Activated CD4-positive, alpha-beta T cell treated with anti-CD3 and anti-CD28 coated beads for 36 hours (primary cell): Measurements from ENCODE around the gene ZBTB4. TPM values are rescaled to one million over a fixed set of nuclear protein-coding genes. Genes with fewer than 3 reads are reported as not detected.
"Not testable (repeated sequence)": the region's sequence is repeated elsewhere in the genome, so short reads cannot be mapped to it uniquely, and the experiment has no call there.

Experiments
- ATAC-seq: fragments of 200-7000 bp; cut with Tn5 transposase; one replicate; pipeline ENCODE4 v1.10.0; 2021; ENCODE audit warnings: mild to moderate bottlenecking, moderate library complexity
- CTCF ChIA-PET: fragments of 350-600 bp; sonication (Branson Sonifier 250); formaldehyde crosslinking; loops from one replicate; lab custom pipeline; 2021; ENCODE audit warnings: antibody characterized with exemption; lab: Charles Lee
- POLR2A ChIA-PET: fragments of 350-600 bp; sonication (Branson Sonifier 250); formaldehyde crosslinking; loops from one replicate; lab custom pipeline; 2021; ENCODE audit warnings: antibody characterized with exemption, inconsistent platforms; lab: Charles Lee
- DNase-seq: peaks from one replicate; pipeline ENCODE4 v3.0.0-alpha.2; 2020
- H3K27ac Mint-ChIP-seq: one replicate; pipeline ENCODE4 v1.8.0; 2021; ENCODE audit warnings: mixed read lengths
- H3K27me3 Mint-ChIP-seq: one replicate; pipeline ENCODE4 v1.8.0; 2021; ENCODE audit warnings: mixed read lengths
- H3K36me3 Mint-ChIP-seq: one replicate; pipeline ENCODE4 v1.8.0; 2021; ENCODE audit warnings: low read depth, mixed read lengths
- H3K4me1 Mint-ChIP-seq: one replicate; pipeline ENCODE4 v1.8.0; 2021; ENCODE audit warnings: mixed read lengths
- H3K4me3 Mint-ChIP-seq: one replicate; pipeline ENCODE4 v1.8.0; 2021; ENCODE audit warnings: mild to moderate bottlenecking, moderate library complexity, mixed read lengths
- H3K9me3 Mint-ChIP-seq: one replicate; pipeline ENCODE4 v1.8.0; 2021; ENCODE audit warnings: low read depth, mixed read lengths
- intact Hi-C, 2 experiments: fragments of 100-400 bp; cut with DNase I in 1 of 2; cut with micrococcal nuclease in 1 of 2; formaldehyde crosslinking; loops; one replicate each; pipeline versions ENCODE4 v1.14.2 to v1.15.1; 2022 to 2024; cut with DNase I, micrococcal nuclease
- total RNA-seq, 2 experiments: library from RNA; stranded (reverse); gene quantifications; one replicate each; pipeline ENCODE4 v1.2.3, GENCODE V29; 2021

ZBTB4 gene
- total RNA-seq, 2 experiments from 2014 or later: 17.5 to 20.9 TPM

DNA sequence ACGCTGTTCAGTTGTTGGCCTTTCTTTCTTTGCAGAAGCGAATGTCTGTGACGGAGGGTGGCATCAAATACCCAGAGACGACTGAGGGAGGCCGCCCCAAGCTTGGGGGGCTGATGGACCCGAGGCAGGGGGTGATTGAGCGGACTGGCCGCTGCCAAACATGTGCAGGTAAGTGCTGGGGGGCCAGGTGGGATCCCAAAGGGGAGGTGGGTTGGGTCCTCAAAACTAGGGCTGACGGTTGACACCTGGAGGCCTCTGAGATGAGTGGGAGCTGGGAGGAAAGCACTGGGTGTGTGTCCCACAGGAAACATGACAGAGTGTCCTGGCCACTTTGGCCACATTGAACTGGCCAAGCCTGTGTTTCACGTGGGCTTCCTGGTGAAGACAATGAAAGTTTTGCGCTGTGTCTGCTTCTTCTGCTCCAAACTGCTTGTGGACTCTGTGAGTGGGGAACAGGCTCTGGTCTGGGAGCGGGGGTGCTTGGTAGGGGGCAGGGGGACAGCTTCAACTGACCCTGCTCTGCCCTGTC lies 16.5 kb upstream of the ZBTB4 start:
- H3K9me3 Mint-ChIP-seq: no peaks in the 10 kb centered on the region
- intact Hi-C loops: no loop called here
- ATAC-seq (no peak), DNase-seq (no peak)
- POLR2A ChIA-PET: interaction anchor here (0.6 kb wide), 1 partner anchor 215 kb away, joined by 3 read pairs; no protein-coding TSS in a partner anchor
- H3K4me1 Mint-ChIP-seq: peaks cover 29% of the 10 kb centered on the region
- H3K4me3 Mint-ChIP-seq: no peak overlapping the region
- CTCF ChIA-PET: interaction anchor here (1.3 to 2.3 kb wide), 2 partner anchors 10 to 19 kb away, joined by 3 to 10 read pairs; no protein-coding TSS in a partner anchor
- H3K27ac Mint-ChIP-seq: no peak overlapping the region
- no peaks in the 10 kb centered on the region for H3K27me3 Mint-ChIP-seq
- peaks cover 63% of the 10 kb centered on the region for H3K36me3 Mint-ChIP-seq

DNA sequence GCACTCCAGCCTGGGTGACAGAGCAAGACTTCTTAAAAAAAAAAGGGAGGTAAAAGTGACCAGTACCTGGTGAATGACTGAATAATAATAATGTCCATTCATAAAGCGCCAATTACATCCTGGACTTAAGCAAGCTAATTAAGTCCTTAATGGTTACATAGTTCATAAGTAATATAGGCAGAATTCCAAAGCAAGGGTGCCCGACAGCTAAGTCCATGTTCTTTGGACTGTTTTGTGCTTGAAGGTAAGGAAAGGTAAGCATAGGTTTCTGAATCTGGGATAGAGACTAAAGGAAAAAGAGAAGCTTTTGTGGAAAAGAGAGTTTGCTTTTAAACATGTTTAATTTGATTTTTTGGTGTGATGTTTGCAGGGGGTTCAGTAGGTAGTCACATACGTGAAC lies 14.5 kb upstream of the ZBTB4 start:
- DNase-seq: no peak
- Mint-ChIP-seq H3K4me3 (no peak overlapping the region), H3K27ac (no peak overlapping the region), H3K27me3 (no peaks in the 10 kb centered on the region), H3K36me3 (peaks cover 63% of the 10 kb centered on the region), H3K4me1 (peaks cover 46% of the 10 kb centered on the region), H3K9me3 (no peaks in the 10 kb centered on the region)
- no peak for ATAC-seq
- CTCF ChIA-PET: interaction anchor here (1.0 kb wide), 2 partner anchors 67 to 95 kb away, joined by 3 to 4 read pairs; no protein-coding TSS in a partner anchor
- intact Hi-C loops: no loop called here
- POLR2A ChIA-PET: interaction anchor here (0.6 kb wide), 1 partner anchor 83 kb away, joined by 3 read pairs; no protein-coding TSS in a partner anchor

DNA sequence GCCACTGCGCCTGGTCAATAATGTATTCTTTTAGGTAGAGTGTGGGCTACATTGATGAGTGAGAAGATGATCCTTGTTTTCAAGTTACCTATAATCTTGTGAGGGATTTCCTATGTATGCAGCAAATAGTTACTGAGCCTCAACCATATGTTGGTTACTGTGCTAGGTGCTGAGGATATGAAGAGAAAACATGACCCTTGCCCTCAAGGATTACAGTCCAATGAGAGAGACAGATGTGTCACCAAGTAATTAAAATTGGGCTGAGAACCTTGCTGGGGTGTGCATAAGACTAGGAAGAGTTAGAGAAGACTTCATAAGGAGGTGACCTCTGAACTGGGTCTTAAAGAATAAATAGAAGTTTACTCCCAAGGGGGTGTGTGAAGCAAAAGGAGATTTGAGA lies 12.2 kb upstream of the ZBTB4 start:
- H3K4me1 Mint-ChIP-seq: peaks cover 67% of the 10 kb centered on the region
- peak overlapping the region; percentile 22 for H3K27ac Mint-ChIP-seq
- H3K4me3 Mint-ChIP-seq: no peak overlapping the region
- intact Hi-C loops: no loop called here
- DNase-seq (no peak), ATAC-seq (no peak)
- no peaks in the 10 kb centered on the region for H3K27me3 Mint-ChIP-seq
- CTCF ChIA-PET: interaction anchor here (0.8 to 1.3 kb wide), 2 partner anchors 23 to 69 kb away, joined by 3 to 7 read pairs; no protein-coding TSS in a partner anchor
- peaks cover 57% of the 10 kb centered on the region for H3K36me3 Mint-ChIP-seq
- POLR2A ChIA-PET: interaction anchor here (0.7 kb wide), 1 partner anchor 46 kb away, joined by 3 read pairs; no protein-coding TSS in a partner anchor
- no peaks in the 10 kb centered on the region for H3K9me3 Mint-ChIP-seq

DNA sequence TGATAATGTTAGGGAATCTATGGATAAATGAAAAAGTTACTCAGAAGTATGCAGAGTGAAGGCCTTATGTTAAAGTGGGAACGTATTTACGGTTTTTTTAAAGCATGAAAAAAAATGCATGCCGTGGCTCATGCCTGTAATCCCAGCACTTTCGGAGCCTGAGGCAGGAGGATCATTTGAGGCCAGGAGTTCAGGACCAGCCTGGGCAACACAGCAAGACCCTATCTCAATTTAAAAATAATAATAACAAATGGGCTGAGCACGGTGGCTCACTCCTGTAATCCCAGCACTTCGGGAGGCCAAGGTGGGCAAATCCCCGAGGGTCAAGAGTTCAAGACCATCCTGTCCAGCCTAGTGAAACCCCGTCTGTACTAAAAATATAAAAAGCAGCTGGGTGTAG lies 10.7 kb upstream of the ZBTB4 start:
- Mint-ChIP-seq H3K4me1 (peaks cover 76% of the 10 kb centered on the region), H3K27ac (no peak overlapping the region), H3K27me3 (no peaks in the 10 kb centered on the region), H3K4me3 (no peak overlapping the region), H3K36me3 (peaks cover 56% of the 10 kb centered on the region), H3K9me3 (no peaks in the 10 kb centered on the region)
- intact Hi-C loops: no loop called here
- DNase-seq (no peak), ATAC-seq (no peak)
- ChIA-PET CTCF (interaction anchor here (1.3 kb wide), 1 partner anchor 71 kb away, joined by 7 read pairs; no protein-coding TSS in a partner anchor), POLR2A (no interaction called here)

DNA sequence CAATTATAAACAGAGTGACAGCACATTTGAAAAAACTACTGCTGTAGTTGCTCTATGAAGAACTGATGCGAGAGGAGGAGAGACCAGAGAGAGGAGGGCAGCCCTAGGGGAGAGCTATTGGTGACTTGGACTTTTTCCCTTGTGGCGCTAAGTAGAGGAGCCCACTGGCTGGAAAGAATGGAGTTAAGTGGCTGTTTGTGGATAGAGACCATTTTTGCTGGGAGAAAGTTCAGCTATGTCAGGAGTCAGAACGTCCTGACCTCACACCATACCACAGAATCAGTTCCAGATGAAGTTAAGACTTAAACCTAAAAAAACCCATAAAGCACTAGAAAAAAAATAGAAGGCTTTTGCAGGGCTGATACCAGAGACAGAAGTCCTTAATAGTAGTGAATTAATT lies 6.8 kb upstream of the ZBTB4 start:
- peaks cover 43% of the 10 kb centered on the region for H3K36me3 Mint-ChIP-seq
- ATAC-seq: no peak

DNA sequence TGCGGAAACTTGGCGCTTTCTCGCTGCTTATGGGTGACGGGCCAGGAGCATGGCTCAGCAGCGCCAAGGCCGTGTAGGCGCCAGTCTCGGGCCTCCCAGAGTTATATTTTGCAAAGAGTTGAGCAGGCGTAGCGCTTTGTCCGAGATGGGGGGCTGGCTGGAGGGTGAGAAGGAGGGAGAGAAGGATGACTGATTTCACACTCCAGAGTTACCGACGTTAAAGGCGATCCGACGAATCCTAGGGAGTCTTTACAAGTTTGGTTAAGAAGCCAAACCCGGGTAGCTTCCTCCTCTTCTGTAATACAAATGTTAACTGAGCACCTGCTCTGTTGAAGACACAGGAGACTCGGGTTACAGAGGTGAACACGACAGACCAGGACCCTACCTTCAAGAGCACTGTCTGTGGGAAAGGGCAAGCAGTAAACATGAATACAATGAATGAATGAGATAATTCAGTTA lies 5.5 kb upstream of the ZBTB4 start:
- peak overlapping the region; percentile 99 for H3K4me3 Mint-ChIP-seq
- H3K36me3 Mint-ChIP-seq: peaks cover 36% of the 10 kb centered on the region
- CTCF ChIA-PET: interaction anchor here (0.6 to 3.5 kb wide), 9 partner anchors 9 to 357 kb away, joined by 3 to 12 read pairs (median 6); partner anchors contain the start of genes SENP3 and TP53
- intact Hi-C loops: loop anchor here (1.0 to 10.0 kb wide), 24 partner anchors 30 to 897 kb away; partner anchors contain the start of genes EIF5A (in 2 of the 2), ELP5 (in 2 of the 2), TMEM102 (in 2 of the 2) and TMEM256 (in 2 of the 2)
- peak overlapping the region; percentile 100 for H3K27ac Mint-ChIP-seq
- ATAC-seq (no peak), DNase-seq (no peak)
- peaks cover 74% of the 10 kb centered on the region for H3K4me1 Mint-ChIP-seq
- H3K27me3 Mint-ChIP-seq: no peaks in the 10 kb centered on the region
- POLR2A ChIA-PET: interaction anchor here (0.6 to 2.4 kb wide), 16 partner anchors 9 to 471 kb away, joined by 3 to 11 read pairs (median 4); partner anchors contain the start of genes CD68, CNTROB, GPS2 and MPDU1
- no peaks in the 10 kb centered on the region for H3K9me3 Mint-ChIP-seq

More for the DNA sequence above, 6.8 kb upstream of the ZBTB4 start:
- H3K4me3 Mint-ChIP-seq: peak overlapping the region; percentile 99
- no peak for DNase-seq
- POLR2A ChIA-PET: interaction anchor here (0.6 to 2.4 kb wide), 9 partner anchors 10 to 461 kb away, joined by 3 to 10 read pairs (median 4); partner anchors contain the start of gene NEURL4
- H3K27me3 Mint-ChIP-seq: no peaks in the 10 kb centered on the region
- intact Hi-C loops: loop anchor here (10.0 kb wide), 3 partner anchors 359 to 669 kb away; partner anchors contain the start of genes PER1 (in 1 of the 2) and RNASEK (in 1 of the 2)
- peak overlapping the region; percentile 83 for H3K27ac Mint-ChIP-seq
- CTCF ChIA-PET: interaction anchor here (0.6 to 3.5 kb wide), 12 partner anchors 10 to 124 kb away, joined by 3 to 12 read pairs (median 4); partner anchors contain the start of gene TMEM102
- H3K4me1 Mint-ChIP-seq: peaks cover 71% of the 10 kb centered on the region
- no peaks in the 10 kb centered on the region for H3K9me3 Mint-ChIP-seq

DNA sequence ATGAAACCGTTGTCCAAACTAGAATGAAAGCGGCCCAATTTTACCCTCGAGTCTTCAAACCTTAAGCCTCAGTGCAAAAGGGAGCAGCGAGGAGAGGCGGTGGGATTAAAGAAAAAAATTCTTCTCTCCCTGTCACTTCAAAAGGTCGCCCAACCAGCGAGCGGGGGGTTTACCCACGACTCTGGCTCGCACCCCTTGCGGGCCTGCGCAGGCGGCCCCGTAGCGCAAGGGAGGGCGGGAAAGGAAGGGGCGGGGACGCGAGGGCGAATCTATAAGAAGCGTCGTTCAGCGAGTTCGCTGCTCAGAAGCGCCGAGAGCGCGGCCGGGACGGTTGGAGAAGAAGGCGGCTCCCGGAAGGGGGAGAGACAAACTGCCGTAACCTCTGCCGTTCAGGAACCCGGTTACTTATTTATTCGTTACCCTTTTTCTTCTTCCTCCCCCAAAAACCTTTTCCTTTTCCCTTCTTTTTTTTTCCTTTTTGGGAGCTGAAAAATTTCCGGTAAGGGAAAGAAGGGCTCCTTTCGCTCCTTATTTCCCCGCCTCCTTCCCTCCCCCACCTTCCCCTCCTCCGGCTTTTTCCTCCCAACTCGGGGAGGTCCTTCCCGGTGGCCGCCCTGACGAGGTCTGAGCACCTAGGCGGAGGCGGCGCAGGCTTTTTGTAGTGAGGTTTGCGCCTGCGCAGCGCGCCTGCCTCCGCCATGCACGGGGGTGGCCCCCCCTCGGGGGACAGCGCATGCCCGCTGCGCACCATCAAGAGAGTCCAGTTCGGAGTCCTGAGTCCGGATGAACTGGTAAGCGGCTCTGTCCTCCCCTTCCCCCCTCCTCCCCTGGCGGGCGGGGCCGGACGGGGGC lies 4.9 kb upstream of the ZBTB4 start, which contains the start of gene POLR2A:
POLR2A (plus strand) TSS at position 300 of the 852 bp plus-strand sequence.
- ChIA-PET POLR2A (interaction anchor here (0.6 to 2.2 kb wide), 15 partner anchors 13 to 472 kb away, joined by 3 to 11 read pairs (median 4); partner anchors contain the start of genes CD68, CNTROB, GPS2 and MPDU1), CTCF (interaction anchor here (0.6 to 1.9 kb wide), 5 partner anchors 30 to 817 kb away, joined by 3 to 7 read pairs (median 5); partner anchors contain the start of genes SENP3 and TP53)
- Mint-ChIP-seq H3K4me3 (peak within 1 kb of the TSS; percentile 99), H3K36me3 (peaks cover 31% of the 10 kb centered on the region), H3K27ac (peak within 1 kb of the TSS; percentile 100), H3K27me3 (no peaks in the 10 kb centered on the region), H3K9me3 (no peaks in the 10 kb centered on the region), H3K4me1 (peaks cover 71% of the 10 kb centered on the region)
- DNase-seq (peak; percentile 98), ATAC-seq (peak; percentile 71)
- intact Hi-C loops: loop anchor here (1.0 to 10.0 kb wide), 24 partner anchors 29 to 898 kb away; partner anchors contain the start of genes EIF5A (in 2 of the 2), ELP5 (in 2 of the 2), TMEM102 (in 2 of the 2) and TMEM256 (in 2 of the 2)

DNA sequence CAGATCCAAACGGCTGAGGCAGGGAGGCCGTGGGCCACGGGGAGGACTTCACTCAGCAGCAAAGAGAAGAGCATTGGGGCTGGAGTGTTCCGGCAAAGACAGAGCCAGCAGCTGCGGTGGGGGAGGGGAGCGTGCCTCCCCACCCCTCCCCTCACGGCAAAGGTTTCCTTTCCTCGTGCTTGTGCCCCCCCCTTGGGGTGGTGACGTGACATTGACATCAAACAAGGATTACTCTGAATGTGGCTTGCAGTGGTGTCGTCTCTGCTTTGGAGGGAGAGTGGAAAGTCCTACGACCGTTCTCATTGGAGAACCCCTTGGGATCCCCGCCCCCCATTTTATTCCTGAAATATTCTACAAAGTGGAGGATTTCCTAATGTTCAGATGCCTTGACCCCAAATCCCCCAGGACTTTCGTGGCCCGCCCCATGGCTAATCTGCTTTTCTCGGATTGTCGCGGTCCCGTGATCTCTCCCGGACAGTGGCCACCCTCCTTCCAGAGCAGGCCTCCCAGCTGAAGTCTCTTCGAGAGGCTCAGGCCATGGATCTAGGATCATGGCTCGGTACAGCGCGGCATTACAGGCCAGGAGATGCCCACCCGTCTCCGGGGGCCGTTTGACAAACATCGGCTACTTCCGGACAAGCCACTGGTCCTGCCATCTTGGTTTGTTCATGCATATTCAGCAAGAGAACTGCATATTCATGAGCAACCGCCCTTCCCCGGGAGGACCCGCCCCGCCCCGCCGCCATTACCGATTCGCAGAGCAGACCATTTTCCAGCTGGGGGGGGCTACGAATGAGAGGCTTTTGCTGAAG lies 4.0 kb upstream of the ZBTB4 start:
- Mint-ChIP-seq H3K9me3 (no peaks in the 10 kb centered on the region), H3K27me3 (no peaks in the 10 kb centered on the region), H3K4me3 (peak overlapping the region; percentile 99), H3K4me1 (peaks cover 65% of the 10 kb centered on the region), H3K27ac (peak overlapping the region; percentile 100), H3K36me3 (peaks cover 26% of the 10 kb centered on the region)
- peak; percentile 62 for ATAC-seq
- CTCF ChIA-PET: interaction anchor here (0.7 kb wide), 1 partner anchor 818 kb away, joined by 3 read pairs; no protein-coding TSS in a partner anchor
- peak; percentile 98 for DNase-seq
- intact Hi-C loops: loop anchor here (1.0 to 10.0 kb wide), 24 partner anchors 28 to 899 kb away; partner anchors contain the start of genes EIF5A (in 2 of the 2), ELP5 (in 2 of the 2), TMEM102 (in 2 of the 2) and TMEM256 (in 2 of the 2)
- POLR2A ChIA-PET: interaction anchor here (0.6 to 2.2 kb wide), 9 partner anchors 24 to 435 kb away, joined by 3 to 11 read pairs (median 4); partner anchors contain the start of genes GPS2, MPDU1, TMEM102 and TMEM256

DNA sequence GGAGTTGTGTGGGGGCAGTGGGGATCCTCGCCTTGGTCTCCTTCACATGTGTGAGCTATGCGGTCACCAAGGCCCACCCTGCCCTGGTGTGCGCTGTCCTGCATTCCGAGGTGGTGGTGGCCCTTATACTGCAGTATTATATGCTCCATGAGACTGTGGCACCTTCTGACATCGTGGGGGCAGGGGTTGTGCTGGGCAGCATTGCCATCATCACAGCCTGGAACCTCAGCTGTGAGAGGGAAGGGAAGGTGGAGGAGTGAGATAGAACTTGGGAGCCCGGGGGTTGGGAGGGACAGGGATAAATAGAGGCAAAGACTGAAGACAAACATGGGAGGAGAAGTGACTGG lies 3.3 kb upstream of the ZBTB4 start:
- CTCF ChIA-PET, H3K9me3 Mint-ChIP-seq, ATAC-seq, POLR2A ChIA-PET, H3K27me3 Mint-ChIP-seq: not testable (repeated sequence)
- Mint-ChIP-seq H3K4me1 (peaks cover 67% of the 10 kb centered on the region), H3K36me3 (peaks cover 24% of the 10 kb centered on the region), H3K27ac (peak overlapping the region; percentile 100), H3K4me3 (peak overlapping the region; percentile 99)
- intact Hi-C loops: loop anchor here (1.0 to 10.0 kb wide), 6 partner anchors 133 to 900 kb away; partner anchors contain the start of genes CTDNEP1 (in 1 of the 2), ELP5 (in 1 of the 2), PER1 (in 1 of the 2) and RNASEK (in 1 of the 2)
- DNase-seq: peak; percentile 28
